AG04449 (cell line): Measurements from ENCODE around the gene RNF149.

Source experiments
- CTCF ChIA-PET: fragments of 350-600 bp; formaldehyde crosslinking; extraction: SDS; loops from one replicate; lab custom pipeline; 2021; ENCODE audit warnings: antibody characterized with exemption; lab: Yijun Ruan, JAX
- POLR2A ChIA-PET: fragments of 400-600, 350-600 bp; formaldehyde crosslinking; extraction: SDS; loops from one replicate; lab custom pipeline; 2020; ENCODE audit warnings: antibody characterized with exemption, inconsistent platforms; lab: Yijun Ruan, JAX
- DNase-seq: peaks from one replicate; pipeline ENCODE4 v3.0.0-alpha.2; 2010; ENCODE audit warnings: low read depth, low spot score
- H3K4me3 ChIP-seq: 2 replicates; pipeline ENCODE4 v1.5.1; 2011; ENCODE audit warnings: low read depth, mild to moderate bottlenecking, control low read depth, low read length
- TF ChIP-seq, protein P1 (sequence below): IDR thresholded peaks from one replicate; pipeline ENCODE4 v1.5.1; 2011; ENCODE audit warnings: mild to moderate bottlenecking, moderate library complexity, low read length, control low read depth, inconsistent platforms; ENCODE audit not compliant: insufficient read depth; ENCODE audit errors: missing control alignments

Gene RNF149

GRCh38 chr2:101308432-101309210 is at the start of gene RNF149:
Gene RNF149, minus strand, starts transcription at chr2:101308701. Its CDS starts 113 bp downstream, at chr2:101308588.
- POLR2A ChIA-PET, result interaction anchor here (0.7 to 1.2 kb wide), 6 partner anchors 20 to 517 kb away, joined by 3 read pairs; partner anchors contain the start of gene CNOT11
- no peak for DNase-seq
- TF ChIP-seq, protein P1, sequence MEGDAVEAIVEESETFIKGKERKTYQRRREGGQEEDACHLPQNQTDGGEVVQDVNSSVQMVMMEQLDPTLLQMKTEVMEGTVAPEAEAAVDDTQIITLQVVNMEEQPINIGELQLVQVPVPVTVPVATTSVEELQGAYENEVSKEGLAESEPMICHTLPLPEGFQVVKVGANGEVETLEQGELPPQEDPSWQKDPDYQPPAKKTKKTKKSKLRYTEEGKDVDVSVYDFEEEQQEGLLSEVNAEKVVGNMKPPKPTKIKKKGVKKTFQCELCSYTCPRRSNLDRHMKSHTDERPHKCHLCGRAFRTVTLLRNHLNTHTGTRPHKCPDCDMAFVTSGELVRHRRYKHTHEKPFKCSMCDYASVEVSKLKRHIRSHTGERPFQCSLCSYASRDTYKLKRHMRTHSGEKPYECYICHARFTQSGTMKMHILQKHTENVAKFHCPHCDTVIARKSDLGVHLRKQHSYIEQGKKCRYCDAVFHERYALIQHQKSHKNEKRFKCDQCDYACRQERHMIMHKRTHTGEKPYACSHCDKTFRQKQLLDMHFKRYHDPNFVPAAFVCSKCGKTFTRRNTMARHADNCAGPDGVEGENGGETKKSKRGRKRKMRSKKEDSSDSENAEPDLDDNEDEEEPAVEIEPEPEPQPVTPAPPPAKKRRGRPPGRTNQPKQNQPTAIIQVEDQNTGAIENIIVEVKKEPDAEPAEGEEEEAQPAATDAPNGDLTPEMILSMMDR, result no peak
- CTCF ChIA-PET, result interaction anchor here (1.1 to 2.4 kb wide), 2 partner anchors 34 to 111 kb away, joined by 3 to 12 read pairs; no protein-coding TSS in a partner anchor
- H3K4me3 ChIP-seq, result peak within 1 kb of the TSS; percentile 84

DNA sequence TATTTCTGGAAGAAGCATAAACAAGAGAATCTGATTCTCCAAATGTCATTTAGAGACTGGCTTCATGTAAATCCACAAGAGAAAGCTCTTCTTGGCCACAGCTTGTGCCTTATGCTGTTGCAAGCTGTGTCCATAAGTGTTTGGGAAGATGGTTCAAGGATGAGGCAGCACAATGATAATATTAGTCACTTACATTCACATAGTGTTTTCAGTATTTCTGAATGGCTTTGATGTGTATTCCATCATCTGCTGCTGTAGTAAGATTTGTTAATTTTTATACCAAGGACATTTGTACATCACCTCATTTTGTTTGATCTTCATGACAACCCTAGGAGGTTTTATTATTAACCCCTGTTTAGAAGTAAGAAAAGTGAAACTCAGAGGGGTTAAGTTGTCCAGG is 48.9 kb upstream of the RNF149 start:
- TF ChIP-seq, protein P1, result no peak
- H3K4me3 ChIP-seq, result no peak overlapping the region
- ChIA-PET CTCF (interaction anchor here (0.9 to 2.5 kb wide), 4 partner anchors 10 to 31 kb away, joined by 3 to 20 read pairs (median 3); no protein-coding TSS in a partner anchor), POLR2A (no interaction called here)
- peak; percentile 17 for DNase-seq

DNA sequence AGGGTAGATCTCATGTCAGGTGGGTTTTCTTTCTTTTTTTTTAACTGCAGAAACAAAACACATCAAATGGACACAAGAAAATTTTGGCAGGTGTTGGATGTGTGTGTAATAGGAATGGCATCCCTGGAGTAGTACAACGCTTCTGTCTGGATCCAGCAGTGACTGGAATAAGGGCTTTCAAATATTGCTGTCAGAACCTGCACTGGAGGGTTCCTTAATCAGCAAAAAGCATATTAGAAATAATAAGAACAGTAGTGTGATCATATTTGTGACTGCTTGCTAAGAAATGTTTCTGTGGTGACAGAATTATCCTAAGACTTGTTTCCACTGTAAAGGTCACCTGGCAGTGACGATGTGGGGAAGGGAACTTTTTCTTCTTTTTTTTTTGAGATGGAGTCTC is 48.0 kb upstream of the RNF149 start:
- CTCF ChIA-PET, result interaction anchor here (2.5 to 8.4 kb wide), 2 partner anchors 15 to 18 kb away, joined by 20 to 102 read pairs; no protein-coding TSS in a partner anchor

GRCh38 chr2:101356055-101356454 is 47.6 kb upstream of the RNF149 start:
- TF ChIP-seq, protein P1, result no peak
- H3K4me3 ChIP-seq, result no peak overlapping the region
- POLR2A ChIA-PET, result no interaction called here
- no peak for DNase-seq
- CTCF ChIA-PET, result interaction anchor here (8.4 kb wide), 1 partner anchor 17 kb away, joined by 102 read pairs; no protein-coding TSS in a partner anchor

More for the DNA sequence above, 48.0 kb upstream of the RNF149 start:
- TF ChIP-seq, protein P1, result no peak
- no peak for DNase-seq
- H3K4me3 ChIP-seq, result no peak overlapping the region
- POLR2A ChIA-PET, result no interaction called here

DNA sequence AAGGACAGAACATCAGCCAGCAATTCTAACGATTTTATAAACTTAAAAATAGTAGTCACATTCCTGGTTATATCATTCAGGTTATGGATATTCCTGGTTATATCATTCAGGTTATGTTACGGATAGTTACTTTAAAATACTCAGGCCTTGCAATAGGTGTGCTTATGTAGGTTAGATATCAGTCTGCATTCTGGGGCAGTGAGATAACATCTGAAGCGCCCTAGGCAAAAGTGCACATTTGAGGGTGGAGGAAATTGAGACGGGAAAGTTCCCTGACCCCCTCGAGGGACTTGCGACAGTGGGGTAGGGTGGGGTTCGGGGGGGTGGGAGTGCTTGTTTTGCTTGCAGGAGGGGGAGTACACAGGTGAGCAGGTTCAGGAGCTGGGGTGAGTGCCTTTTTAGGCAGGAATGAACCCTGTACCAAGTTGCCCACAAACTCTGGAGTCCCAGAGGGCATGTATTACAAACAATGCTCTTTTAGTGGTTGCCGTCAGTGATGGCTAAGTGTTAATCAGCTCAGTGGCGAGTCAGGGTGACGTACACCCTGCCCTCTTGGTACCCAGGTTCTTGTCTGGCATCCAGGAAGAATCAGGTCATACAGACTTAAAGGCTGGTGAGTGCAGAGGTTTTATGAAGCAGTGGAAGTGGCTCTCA is 47.0 kb upstream of the RNF149 start:
- TF ChIP-seq, protein P1, result no peak
- no peak overlapping the region for H3K4me3 ChIP-seq
- DNase-seq, result no peak
- ChIA-PET POLR2A (no interaction called here), CTCF (interaction anchor here (8.4 kb wide), 1 partner anchor 17 kb away, joined by 102 read pairs; no protein-coding TSS in a partner anchor)
